Activated CD8-positive, alpha-beta memory T cell treated with anti-CD3 and anti-CD28 coated beads, Interleukin-2, amount 50 U/mL, for 4 hours (primary cell): ENCODE measurements around the gene KLHL3.

ENCODE experiments used
- DNase-seq: peaks from one replicate; pipeline ENCODE4 v3.0.0-alpha.2; 2020

Gene KLHL3

DNA sequence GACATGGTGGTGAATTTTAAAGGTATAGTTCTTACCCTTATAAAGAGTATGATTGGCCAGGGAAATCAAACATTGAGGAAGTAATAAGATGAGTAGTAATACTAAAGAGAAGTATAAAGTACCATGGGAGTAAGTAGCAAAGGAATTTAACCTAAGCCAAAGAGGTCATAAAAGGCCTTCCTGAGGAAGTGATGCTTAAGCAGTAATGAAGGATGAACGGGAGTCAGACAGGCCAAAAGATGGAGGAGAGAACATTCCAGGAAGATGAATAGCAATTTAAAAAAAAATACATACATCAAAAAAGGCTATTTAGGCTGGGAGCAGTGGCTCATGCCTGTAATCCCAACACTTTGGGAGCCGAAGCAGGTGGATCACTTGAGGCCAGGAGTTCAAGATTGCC is 29.0 kb downstream of the KLHL3 start:
- DNase-seq, result no peak

DNA sequence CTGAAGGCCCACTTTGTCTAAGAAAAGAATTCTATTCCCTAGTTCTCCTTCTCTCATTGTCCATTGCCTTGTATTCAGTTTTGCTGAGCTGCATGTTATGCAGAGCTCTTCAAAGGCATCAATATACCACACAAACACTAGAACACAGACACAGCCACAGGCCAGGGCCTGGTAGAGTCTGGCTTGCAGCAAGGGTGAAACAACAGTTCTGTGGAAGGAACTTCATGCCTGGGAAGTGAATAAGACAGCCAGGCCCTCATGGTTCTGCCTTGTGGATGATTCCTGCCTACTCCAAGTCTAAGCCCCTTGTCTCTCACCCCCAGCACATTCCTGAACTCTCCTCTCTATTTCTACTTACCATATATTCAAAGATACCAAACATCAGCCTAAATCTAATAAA is 30.8 kb downstream of the KLHL3 start:
- no peak for DNase-seq

DNA sequence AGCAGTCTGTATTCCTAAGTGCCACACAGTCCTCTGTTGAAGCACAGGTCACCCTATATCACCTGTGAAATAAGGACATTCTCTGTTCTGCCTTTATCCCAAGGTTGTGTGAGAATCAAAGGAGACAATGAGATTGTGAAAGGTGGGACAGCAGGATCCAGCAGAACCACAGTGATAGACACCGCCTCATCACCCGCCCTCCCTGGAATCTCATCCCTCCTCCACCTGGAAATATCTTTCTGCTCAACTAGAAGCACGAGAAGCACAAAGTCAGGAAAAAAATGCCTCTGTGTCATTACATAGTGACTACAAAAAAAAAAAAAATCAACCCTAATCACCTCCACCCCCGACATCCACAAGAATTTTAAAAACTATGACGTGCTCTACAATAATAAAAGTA is 32.3 kb downstream of the KLHL3 start:
- DNase-seq, result no peak

DNA sequence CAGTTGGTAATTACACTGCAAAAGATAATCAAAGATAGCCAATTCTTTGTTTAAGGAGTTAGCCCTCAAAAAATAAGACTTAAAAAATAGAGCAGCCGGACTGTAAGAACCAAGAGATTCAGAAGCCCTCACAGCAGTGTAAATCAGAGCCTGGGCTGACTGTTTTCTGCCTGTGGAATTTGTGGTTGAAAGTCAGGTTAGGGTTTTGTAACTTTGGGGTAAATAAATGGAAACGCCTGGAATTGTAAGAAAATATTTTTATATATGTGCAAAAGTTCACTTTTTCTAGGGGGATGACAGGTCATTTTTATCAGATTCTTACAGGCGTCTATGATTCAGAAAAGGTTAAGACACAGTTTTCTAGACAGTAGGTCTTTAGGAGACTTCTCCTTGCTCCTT is 35.6 kb downstream of the KLHL3 start:
- DNase-seq, result no peak

DNA sequence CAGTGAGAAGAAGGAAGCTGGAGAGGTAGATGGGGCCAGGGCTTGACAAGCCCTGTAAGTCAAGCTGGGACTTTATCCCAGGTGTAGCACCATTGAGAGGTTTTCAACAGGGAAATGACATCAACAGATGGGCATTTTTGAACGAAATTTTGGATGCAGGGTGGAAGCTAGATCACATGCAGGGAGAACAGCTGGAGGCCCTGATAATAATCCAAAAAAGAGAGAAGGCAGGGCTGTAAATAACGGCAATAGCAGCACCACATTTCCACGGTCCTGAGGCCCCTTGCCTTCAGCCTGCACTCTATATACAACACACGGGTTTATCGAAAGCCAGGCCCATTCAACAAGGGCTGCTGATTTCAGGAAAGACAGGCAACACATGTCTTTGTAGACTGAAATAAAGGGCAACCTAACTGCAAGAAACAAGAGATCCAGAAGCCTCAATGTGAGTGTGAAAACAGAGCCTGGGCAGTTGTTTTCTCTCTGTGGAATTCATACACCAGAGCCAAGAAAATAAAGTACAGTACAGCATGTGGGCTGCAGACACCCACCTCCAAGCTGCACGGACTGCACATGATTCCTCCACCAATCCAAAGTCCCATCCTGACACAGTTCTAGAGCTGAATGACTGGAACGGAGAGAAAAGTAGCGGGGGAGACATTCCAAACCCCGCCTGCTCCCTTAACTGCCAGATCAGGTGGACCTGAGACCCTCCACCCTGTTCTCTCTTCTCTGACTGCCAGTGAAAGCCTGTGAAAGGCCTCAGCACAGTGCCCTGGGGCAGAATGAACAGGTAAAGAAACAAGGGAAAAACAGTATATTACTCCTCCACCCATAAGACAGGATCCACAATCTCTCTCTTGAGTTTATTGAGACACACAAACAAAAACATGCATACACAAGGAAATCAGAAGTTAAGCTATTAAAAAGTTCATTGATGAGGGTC is 36.3 kb downstream of the KLHL3 start:
- DNase-seq, result no peak

DNA sequence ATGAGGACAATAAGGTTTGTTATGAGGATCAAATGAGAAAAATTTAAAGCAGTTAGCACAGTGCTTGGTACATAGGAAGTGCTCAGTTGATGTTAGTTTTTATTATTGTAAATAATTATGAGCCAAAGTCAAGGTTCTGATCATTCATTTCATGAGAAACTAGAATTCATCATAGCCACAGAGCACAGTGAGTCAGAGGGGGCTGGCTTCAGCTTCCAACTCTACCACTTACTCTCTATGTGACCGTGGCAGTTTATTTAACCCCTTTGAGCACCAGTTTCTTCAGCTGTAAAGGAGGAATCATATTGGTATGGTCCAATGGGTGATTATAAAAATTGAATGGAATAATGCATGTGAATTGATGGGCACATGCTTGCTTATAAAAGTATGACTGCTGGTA is 39.4 kb downstream of the KLHL3 start:
- DNase-seq, result peak; percentile 38

DNA sequence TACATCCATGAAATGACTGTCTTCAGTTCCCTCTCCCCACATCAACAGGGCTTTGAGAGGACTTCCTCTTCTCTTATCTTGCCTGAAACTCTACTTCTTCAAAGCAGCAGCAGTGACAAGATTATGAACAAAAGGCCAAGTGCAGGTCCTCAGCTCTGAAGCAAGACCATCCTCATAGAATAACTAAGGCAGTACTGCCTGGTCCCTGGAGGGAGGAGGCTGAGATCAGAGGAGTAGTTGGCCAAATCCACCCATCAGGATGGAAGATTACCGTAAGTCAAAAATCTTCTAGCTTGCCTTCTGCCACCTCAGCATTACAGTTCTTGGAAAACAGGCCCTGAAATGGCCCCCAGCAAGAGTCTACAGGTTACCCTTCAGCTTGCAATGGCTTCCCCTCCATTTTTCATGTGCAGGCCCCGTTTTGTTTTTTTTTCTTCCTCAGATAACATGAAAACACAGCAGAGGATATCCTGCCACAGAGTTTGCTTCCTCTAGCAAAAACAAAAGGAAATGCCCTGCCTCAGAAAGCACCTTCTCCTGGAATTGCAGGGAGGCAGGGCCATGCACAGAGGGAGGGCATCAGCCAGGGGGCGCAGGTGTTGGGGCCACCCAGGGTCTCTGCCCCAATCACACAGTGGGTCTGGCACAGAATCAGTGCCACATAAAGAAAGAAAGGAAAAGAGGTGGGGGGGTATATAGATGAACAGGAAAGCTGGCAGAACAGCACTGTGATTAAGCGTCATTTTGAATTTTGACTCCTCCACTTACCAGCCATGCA is 40.0 kb downstream of the KLHL3 start:
- no peak for DNase-seq

DNA sequence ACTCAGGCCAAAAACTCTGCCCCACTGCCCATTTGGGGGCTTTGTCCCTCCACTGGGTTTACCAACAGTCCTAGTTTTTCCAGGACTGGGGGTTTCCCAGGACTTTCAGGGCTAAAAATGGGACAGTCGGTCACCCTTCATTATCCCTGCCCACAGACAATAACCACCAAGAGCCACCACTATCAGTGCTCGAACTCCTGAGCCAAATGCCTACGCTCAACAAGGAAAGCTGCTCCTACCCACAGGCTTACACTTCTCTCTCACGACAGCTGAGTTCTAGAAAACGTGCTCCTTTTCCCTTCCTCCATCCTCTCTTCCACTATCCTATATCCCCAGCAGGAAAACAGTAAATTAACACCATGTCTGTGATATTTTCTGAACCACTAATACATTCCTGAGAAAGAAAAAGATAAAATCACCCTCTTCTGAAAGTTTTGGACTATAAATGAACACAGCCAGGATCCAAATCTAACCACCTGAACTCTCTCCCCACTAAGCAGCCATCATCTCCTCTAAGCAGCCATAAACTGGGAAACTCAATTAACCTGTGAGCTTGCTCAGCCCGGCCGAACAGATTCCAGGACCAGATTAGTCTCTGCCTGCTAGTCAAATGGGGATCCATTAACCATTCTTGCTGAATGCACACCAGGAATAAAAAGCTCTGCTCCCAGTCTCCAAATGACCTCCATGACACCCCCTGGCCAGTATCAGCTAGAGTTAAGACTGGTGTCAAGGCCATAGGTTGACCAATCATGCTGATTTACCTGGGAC is 41.8 kb downstream of the KLHL3 start:
- no peak for DNase-seq

DNA sequence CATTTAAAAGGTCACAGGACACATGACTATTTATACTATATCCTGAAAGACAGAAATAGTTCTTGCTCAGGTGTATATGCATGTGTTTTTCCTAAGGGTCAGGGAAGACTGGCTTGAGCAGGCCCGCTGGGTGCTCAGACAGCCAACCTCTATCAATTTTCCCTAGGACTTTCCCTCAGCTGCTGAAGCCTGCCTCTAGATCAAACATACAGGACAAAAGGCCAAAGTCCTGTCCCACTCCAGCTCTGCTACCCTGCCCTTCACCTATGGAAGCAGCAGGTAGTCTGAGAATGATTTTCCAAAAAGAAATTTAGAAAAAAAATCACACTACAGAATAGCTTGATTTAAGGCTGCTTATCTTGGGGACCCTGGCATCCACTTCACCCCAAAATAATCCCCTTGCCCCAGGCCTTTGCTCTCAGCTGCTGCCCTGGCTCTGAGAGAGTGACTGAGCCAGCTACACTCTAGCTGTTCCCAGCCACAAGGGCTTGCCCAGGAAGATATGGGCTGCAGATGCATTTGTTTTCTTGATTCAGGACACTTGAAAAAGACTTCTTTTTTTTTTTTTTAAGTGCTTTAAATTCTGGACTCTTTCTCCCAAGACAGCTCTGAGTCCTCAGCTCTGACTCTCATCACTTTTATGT is 42.5 kb downstream of the KLHL3 start:
- no peak for DNase-seq

DNA sequence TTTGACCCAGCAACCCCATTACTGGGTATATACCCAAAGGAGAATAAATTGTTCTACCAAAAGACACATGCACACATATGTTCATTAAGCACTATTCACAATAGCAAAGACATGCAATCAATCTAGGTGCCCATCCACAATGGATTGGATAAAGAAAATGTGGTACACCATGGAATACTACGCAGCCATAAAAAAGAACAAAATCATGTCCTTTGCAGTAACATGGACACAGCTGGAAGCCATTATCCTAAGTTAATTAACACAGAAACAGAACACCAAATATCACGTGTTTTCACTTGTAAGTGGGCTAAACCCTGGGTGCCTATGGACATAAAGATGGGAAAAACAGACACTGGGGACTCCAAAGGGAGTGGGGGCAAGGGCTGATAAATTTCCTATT is 46.6 kb downstream of the KLHL3 start:
- no peak for DNase-seq

DNA sequence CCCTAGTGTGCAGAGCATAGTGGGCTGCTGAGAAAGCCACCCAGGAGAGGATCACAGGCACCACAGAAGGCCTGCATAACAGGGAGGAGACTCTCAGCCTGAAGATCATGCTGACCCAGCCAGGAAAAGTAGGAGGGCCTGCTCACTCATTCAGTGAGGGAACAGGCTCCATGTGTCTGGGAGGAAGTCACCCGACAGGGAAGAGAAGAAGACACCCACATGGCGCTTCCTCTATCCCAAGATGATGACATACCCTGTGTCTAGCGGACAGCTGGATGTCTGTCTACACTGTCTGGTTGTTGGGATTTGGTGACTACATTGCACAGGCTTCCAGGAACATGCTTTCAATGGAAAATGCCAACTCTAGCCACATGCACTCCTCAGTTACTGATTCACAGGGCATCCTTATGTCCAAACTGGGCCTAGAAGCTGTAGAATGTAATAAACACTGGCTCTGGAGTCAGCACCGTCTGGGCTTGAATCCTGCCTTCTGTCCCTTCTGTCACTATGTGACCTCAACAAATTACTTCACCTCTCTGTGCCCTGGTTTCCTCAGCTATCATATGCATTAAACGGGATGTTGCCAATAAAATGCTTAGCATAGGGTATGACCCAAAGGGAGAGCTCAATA is 47.6 kb downstream of the KLHL3 start:
- no peak for DNase-seq

DNA sequence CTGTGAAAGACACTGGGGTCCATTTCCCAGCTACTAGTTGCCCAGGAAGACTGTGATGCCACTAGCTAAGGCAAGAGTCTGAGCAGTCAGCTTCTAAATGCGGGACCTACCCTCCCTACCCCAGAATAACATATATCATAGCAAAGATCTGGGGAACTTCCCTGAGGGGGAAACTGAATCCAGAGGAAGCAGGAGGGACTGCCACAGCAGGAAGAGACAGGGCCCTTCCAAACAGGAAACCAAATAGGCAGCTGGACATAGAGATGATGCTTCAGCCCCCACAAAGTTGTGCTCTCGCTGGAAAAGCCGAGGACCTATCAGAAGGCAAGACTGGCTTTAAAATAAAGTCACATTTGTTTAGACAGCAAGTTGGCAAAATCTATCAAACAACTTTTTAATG is 51.1 kb downstream of the KLHL3 start:
- no peak for DNase-seq

DNA sequence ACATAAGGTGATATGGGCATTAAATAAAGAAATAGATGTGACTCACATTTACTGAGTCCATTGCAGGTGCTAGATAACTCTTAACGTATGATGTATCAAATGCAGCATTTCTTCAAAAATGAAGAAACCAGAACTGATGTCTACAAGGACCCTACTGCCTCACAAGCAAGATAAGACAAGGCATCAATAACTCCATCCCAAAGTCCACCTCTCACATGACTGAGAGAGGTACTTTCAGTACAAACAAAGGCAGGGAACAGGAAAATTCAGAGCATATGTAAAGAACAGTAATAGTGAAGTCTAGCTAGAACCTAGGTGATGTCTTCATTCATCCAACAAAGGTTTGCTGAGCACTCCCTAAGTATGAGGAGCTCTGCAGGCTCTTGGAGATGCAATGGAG is 54.7 kb downstream of the KLHL3 start:
- no peak for DNase-seq

DNA sequence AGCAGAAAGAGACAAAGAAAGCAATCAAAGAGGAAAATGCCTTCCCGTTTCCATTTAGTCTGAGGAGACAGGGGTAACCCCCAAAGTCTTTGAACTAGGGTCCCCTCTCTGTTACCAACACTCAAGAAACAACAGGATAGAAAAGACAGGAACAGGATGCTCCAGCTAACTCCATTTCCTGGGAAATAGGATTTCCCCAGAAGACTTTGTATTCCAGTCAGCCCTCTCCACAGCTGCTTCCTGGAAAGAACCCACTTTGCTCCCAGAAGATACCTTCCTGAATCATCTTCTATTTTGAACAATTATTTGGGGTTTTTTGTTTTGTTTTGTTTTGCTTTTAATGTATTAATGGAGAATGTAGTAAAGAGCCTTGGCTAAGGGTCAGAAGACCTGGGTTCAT is 56.0 kb downstream of the KLHL3 start:
- DNase-seq, result no peak

DNA sequence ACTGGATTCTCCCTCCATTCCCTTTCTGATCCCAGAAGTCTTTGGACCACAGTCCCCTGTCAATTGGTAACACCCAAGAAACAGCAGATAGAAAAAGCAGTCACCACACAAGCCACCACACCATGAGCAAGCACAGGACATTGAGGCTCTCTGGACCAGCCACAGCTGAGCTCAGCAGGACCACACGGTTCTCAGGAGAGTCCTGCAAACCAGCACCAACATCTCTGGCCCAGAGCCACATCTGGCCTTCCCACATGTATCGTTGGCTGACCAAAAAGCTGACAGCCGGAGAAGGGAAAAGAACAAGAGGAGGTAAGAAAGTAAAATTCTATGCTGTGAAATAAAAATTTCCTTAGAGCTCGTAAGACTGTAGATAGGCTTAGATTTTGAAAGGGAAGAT is 56.7 kb downstream of the KLHL3 start:
- no peak for DNase-seq

DNA sequence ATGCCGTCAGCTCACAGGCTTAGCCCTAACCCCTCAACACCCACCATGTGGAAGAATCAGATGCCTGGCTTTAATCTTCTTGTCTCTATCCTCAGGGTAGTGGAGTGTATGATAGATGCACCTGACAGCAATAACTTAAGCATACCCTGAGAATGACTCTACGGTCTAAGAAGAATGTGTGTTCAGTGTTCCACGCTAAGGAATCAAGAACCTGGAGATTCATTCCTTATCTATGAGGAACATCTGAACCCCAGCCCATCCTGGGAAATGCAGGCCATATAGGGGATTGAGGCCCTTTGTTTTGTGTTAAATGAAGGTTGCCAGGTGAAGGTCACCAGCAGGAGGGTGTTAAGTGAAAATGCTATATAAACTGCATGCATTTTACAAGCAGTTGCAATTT is 63.0 kb downstream of the KLHL3 start:
- no peak for DNase-seq

DNA sequence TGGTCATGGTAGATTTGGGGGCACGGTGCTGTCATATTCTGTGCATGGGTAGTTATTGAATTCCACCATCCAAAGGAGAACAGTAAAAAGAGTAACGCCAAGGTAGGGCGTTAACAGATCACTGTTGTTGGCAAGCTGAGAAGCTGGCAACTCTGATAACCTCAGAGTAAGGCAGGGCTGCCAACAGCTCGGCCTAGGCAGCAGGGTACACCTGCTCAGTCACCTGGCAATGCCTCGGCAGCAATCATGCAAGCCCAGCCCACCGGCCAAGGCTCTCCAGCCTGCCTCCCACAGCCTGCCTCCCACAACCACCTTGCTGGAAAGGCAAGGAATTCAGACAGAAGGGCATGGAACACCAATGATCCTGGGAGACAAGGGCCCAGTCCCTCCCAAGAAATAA is 63.9 kb downstream of the KLHL3 start:
- DNase-seq, result no peak

DNA sequence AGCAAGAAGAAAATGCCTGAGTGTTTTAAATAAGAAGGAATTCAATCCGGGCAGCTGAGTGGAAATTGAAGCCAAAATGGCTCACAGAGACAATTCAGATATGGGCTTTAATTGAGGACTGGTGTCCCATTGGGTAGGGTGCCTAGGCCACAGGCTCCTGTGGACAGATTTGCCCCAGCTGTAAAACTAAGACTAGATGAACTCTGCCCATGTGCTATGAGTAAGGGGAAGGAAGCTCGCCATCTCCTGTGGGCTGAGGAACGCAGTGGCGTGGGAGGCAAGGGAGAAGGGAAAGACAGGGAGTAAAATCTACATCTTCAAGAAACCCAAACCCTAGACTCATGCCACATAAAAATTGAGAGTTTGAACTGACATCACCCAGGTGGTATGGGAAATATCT is 66.1 kb downstream of the KLHL3 start:
- DNase-seq, result no peak

DNA sequence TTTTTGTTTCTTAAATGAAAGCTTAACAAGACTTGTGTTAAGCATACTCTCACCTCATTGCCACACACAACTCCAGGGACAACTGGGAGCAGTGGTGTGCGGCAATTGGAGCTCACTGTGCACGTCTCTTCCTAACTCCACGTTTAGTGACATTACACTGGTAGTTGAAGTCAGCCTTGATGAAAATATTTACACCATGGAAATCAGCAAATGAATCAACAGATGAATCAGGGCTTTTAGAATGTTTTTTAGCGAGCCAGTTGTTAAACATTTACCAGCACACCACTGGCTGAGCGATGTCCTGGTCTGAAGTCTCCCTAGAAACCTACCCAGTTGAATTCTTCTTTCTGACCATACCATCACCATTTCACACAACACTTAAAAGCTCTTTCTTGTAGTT is 67.3 kb downstream of the KLHL3 start:
- DNase-seq, result no peak

DNA sequence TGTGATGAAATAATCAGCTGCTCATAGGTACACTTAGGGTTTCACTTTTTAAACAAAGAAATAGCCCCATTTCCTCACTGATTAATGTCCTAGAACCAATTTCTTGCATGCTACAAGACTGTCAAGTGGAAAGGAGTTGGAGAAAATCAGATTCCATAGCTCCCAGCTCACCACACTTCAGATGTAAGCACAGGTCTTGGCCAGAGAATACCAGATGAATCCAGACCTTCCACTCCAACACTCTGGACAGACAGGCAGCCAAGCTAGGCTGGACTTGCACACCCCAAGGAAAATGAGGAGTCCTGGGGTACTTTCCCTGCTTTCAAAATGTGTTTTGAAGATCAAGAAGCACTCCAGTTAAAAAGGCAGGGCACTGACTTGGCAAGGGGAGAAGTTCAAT is 68.5 kb downstream of the KLHL3 start:
- no peak for DNase-seq

DNA sequence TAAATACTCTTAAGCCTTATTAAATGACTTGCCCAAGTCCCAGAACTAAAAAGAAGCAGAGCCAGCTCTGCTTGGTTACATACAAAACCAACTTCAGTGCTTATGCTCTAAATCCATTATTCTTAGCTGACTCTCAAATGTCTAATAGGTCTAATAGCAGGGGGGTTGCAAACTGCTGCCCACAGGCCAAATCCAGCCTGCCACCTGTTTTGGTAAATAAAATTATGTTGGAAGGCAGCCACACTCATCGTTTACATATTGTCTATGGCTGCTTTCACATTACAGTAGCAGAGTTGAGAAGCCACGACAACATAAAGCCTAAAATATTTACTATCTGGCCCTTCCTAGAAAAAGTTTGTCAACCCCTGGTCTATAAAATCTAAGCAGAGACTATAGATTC is 69.0 kb downstream of the KLHL3 start:
- no peak for DNase-seq

DNA sequence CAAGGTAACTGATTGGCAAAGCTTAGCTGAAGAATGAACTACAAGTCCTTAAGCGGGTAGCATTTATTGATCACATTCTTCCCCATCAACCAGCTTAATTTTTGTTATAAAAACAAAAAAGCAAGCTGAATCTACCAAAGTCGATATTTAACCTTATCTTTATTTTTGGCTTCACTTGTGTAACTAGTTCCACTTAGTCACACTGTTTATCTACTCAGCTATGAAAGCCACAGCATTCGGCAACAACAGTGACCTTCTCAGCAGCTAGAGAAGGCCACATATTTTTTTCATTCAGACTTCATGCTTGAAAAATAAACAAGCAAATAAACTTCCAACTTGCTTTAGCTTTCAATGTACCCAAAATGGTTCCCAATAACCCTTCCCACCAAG is 69.4 kb downstream of the KLHL3 start:
- DNase-seq, result no peak
